H9 (cell line): ENCODE data around the gene SLC35B4. TPM values are rescaled to one million over a fixed set of nuclear protein-coding genes. Genes with fewer than 3 reads are reported as not detected.

Experiments
- DNase-seq: peaks from one replicate; pipeline ENCODE4 v3.0.0-alpha.2; 2017
- H2AFZ ChIP-seq: one replicate; pipeline ENCODE4 v1.6.1; 2013; ENCODE audit warnings: mild to moderate bottlenecking, low read length, control low read depth, moderate library complexity
- H2AK5ac ChIP-seq: 2 replicates; pipeline ENCODE4 v1.6.1; 2013; ENCODE audit warnings: low read length, control low read depth, mixed read lengths; ENCODE audit not compliant: insufficient read length
- H2BK120ac ChIP-seq: one replicate; pipeline ENCODE4 v1.6.1; 2013; ENCODE audit warnings: low read depth, mild to moderate bottlenecking, low read length, control low read depth, inconsistent platforms; ENCODE audit not compliant: poor library complexity, severe bottlenecking
- H2BK12ac ChIP-seq: 2 replicates; pipeline ENCODE4 v1.6.1; 2013; ENCODE audit warnings: low read length, control low read depth, mixed read lengths, low read depth; ENCODE audit not compliant: insufficient read length
- H2BK15ac ChIP-seq: 2 replicates; pipeline ENCODE4 v1.6.1; 2013; ENCODE audit warnings: low read depth, low read length, control low read depth
- H2BK20ac ChIP-seq: one replicate; pipeline ENCODE4 v1.6.1; 2013; ENCODE audit warnings: low read depth, mild to moderate bottlenecking, low read length, control low read depth, inconsistent platforms; ENCODE audit not compliant: poor library complexity, severe bottlenecking
- H2BK5ac ChIP-seq: 2 replicates; pipeline ENCODE4 v1.6.1; 2013; ENCODE audit warnings: low read length, control low read depth, mixed read lengths; ENCODE audit not compliant: insufficient read length
- H3K14ac ChIP-seq: 2 replicates; pipeline ENCODE4 v1.6.1; 2013; ENCODE audit warnings: low read length, control low read depth; ENCODE audit not compliant: insufficient read depth
- H3K18ac ChIP-seq: 2 replicates; pipeline ENCODE4 v1.6.1; 2013; ENCODE audit warnings: low read depth, mild to moderate bottlenecking, mixed read lengths, low read length, control low read depth; ENCODE audit not compliant: insufficient read length
- H3K23ac ChIP-seq: 2 replicates; pipeline ENCODE4 v1.6.1; 2013; ENCODE audit warnings: low read length, control low read depth, mixed read lengths, low read depth; ENCODE audit not compliant: insufficient read length
- H3K23me2 ChIP-seq: 2 replicates; pipeline ENCODE4 v1.6.1; 2013; ENCODE audit warnings: low read depth, mild to moderate bottlenecking, mixed read lengths, low read length, control low read depth; ENCODE audit not compliant: insufficient read length, poor library complexity, severe bottlenecking
- H3K27ac ChIP-seq: 2 replicates; pipeline ENCODE4 v1.5.1; 2013; ENCODE audit warnings: low read length, control low read depth, mixed read lengths, low read depth; ENCODE audit not compliant: insufficient read length
- H3K27me3 ChIP-seq: 2 replicates; pipeline ENCODE4 v1.6.1; 2013; ENCODE audit warnings: low read length, control low read depth, inconsistent platforms; ENCODE audit not compliant: insufficient read depth
- H3K4ac ChIP-seq: 2 replicates; pipeline ENCODE4 v1.6.1; 2013; ENCODE audit warnings: low read depth, mild to moderate bottlenecking, control low read depth, inconsistent platforms, low read length, moderate library complexity
- H3K4me1 ChIP-seq: 2 replicates; pipeline ENCODE4 v1.6.1; 2013; ENCODE audit warnings: low read length, control low read depth, inconsistent platforms; ENCODE audit not compliant: insufficient read depth
- H3K4me2 ChIP-seq: 2 replicates; pipeline ENCODE4 v1.6.1; 2013; ENCODE audit warnings: low read length, control low read depth, mixed read lengths; ENCODE audit not compliant: insufficient read length, insufficient read depth
- H3K56ac ChIP-seq: 2 replicates; pipeline ENCODE4 v1.6.1; 2013; ENCODE audit warnings: low read depth, mild to moderate bottlenecking, mixed read lengths, low read length, control low read depth; ENCODE audit not compliant: insufficient read length
- H3K79me1 ChIP-seq: 2 replicates; pipeline ENCODE4 v1.6.1; 2013; ENCODE audit warnings: low read depth, mild to moderate bottlenecking, moderate library complexity, low read length, control low read depth, inconsistent platforms; ENCODE audit not compliant: insufficient read depth, poor library complexity, severe bottlenecking
- H3K79me2 ChIP-seq: 2 replicates; pipeline ENCODE4 v1.6.1; 2013; ENCODE audit warnings: low read length, control low read depth, inconsistent platforms; ENCODE audit not compliant: insufficient read depth
- H3K9ac ChIP-seq: 2 replicates; pipeline ENCODE4 v1.6.1; 2013; ENCODE audit warnings: low read length, control low read depth, mixed read lengths; ENCODE audit not compliant: insufficient read length; ENCODE audit errors: extremely low read depth
- H3K9me3 ChIP-seq: one replicate; pipeline ENCODE4 v1.6.1; 2013; ENCODE audit warnings: low read depth, low read length, inconsistent platforms; ENCODE audit not compliant: control insufficient read depth
- H3T11ph ChIP-seq: one replicate; pipeline ENCODE4 v1.6.1; 2013; ENCODE audit warnings: mild to moderate bottlenecking, low read length, control low read depth, inconsistent platforms
- H4K20me1 ChIP-seq: one replicate; pipeline ENCODE4 v1.6.1; 2013; ENCODE audit not compliant: control insufficient read depth, insufficient read length, insufficient read depth
- H4K5ac ChIP-seq: 2 replicates; pipeline ENCODE4 v1.6.1; 2013; ENCODE audit warnings: low read depth, mild to moderate bottlenecking, mixed read lengths, low read length, control low read depth; ENCODE audit not compliant: insufficient read length
- H4K8ac ChIP-seq: replicated peaks from 2 replicates; pipeline ENCODE4 v1.6.1; 2013; ENCODE audit warnings: low read length, control low read depth, mixed read lengths, low read depth; ENCODE audit not compliant: insufficient read length
- H4K91ac ChIP-seq: 2 replicates; pipeline ENCODE4 v1.6.1; 2013; ENCODE audit warnings: low read depth, mild to moderate bottlenecking, moderate library complexity, mixed read lengths, low read length, control low read depth; ENCODE audit not compliant: insufficient read length
- H3K27ac Mint-ChIP-seq, 3 experiments: 2 replicates in 2 of 3; 3 replicates in 1 of 3; pipeline ENCODE4 v1.8.0; 2020 to 2021; ENCODE audit warnings: mixed read lengths in 3 of 3, mild to moderate bottlenecking in 1 of 3, moderate library complexity in 1 of 3
- H3K27me3 Mint-ChIP-seq: 2 replicates; pipeline ENCODE4 v1.8.0; 2021; ENCODE audit warnings: low read depth, mild to moderate bottlenecking, moderate library complexity, mixed read lengths
- H3K36me3 Mint-ChIP-seq, 3 experiments: 2 replicates in 2 of 3; 3 replicates in 1 of 3; pipeline ENCODE4 v1.8.0; 2020 to 2021; ENCODE audit warnings: low read depth in 3 of 3, mixed read lengths in 3 of 3; ENCODE audit not compliant: insufficient read depth in 1 of 3
- H3K4me1 Mint-ChIP-seq, 2 experiments: 2 replicates each; pipeline ENCODE4 v1.8.0; 2020; ENCODE audit warnings: mixed read lengths in 2 of 2
- H3K4me3 Mint-ChIP-seq, 2 experiments: 2 replicates in 1 of 2; 3 replicates in 1 of 2; pipeline ENCODE4 v1.8.0; 2020 to 2021; ENCODE audit warnings: mild to moderate bottlenecking in 2 of 2, mixed read lengths in 2 of 2, moderate library complexity in 1 of 2
- H3K9me3 Mint-ChIP-seq, 2 experiments: 2 replicates in 1 of 2; 3 replicates in 1 of 2; pipeline ENCODE4 v1.8.0; 2020; ENCODE audit warnings: mild to moderate bottlenecking in 2 of 2, mixed read lengths in 2 of 2, moderate library complexity in 1 of 2
- CTCF ChIP-seq: fragments of 200-600 bp; sonication (generic); conservative IDR thresholded peaks from 3 replicates; pipeline ENCODE4 v1.8.0; 2021; ENCODE audit warnings: antibody characterized with exemption, mild to moderate bottlenecking
- WGBS: extraction: QIAGEN DNeasy Blood & Tissue Kit; methylation state at CpG from one replicate; pipeline ENCODE4 v1.1.7; 2013; ENCODE audit warnings: missing lambda C conversion rate, low lambda C conversion rate, mixed read lengths; ENCODE audit not compliant: insufficient read length; ENCODE audit errors: extremely low coverage; 5-methylcytosine and 5-hydroxymethylcytosine counted together
- total RNA-seq: library from RNA; stranded (reverse); gene quantifications from 2 replicates; pipeline ENCODE4 v1.2.1, GENCODE V29; 2021

Gene SLC35B4
- total RNA-seq, 1 experiment from 2014 or later = 33.4 TPM

- Histone ChIP-seq H4K5ac (no peak overlapping the region), H4K91ac (no peak overlapping the region), H4K20me1 (no peaks in the 10 kb centered on the region), H2BK5ac (no peak overlapping the region), H3K4ac (no peak overlapping the region), H2BK20ac (no peak overlapping the region), H4K8ac (no peak overlapping the region), H2AFZ (no peak overlapping the region), H3K9ac (no peak overlapping the region), H3K9me3 (no peaks in the 10 kb centered on the region), H3K27ac (no peak overlapping the region), H3K23me2 (no peaks in the 10 kb centered on the region), H3K27me3 (no peaks in the 10 kb centered on the region), H3K23ac (no peak overlapping the region), H3K14ac (no peak overlapping the region), H3K56ac (no peak overlapping the region), H3T11ph (no peak overlapping the region), H2AK5ac (no peak overlapping the region), H3K79me1 (no peaks in the 10 kb centered on the region), H3K4me1 (no peaks in the 10 kb centered on the region), H2BK120ac (no peak overlapping the region), H2BK15ac (no peak overlapping the region), H3K79me2 (no peaks in the 10 kb centered on the region; the same call in 1 of the 2 replicates), H2BK12ac (no peak overlapping the region), H3K18ac (no peak overlapping the region), H3K4me2 (no peak overlapping the region)
- Mint-ChIP-seq H3K36me3 (no peaks in the 10 kb centered on the region; a peak in 1 of 7 replicates), H3K27me3 (peaks cover 5% of the 10 kb centered on the region), H3K27ac (no peak overlapping the region), H3K4me1 (no peaks in the 10 kb centered on the region), H3K4me3 (no peak overlapping the region), H3K9me3 (peaks cover 0 to 3% of the 10 kb centered on the region in 2 experiments; a peak in 2 of 5 replicates)
- no peak for TF ChIP-seq CTCF
- WGBS = no CpG with 5 or more reads among the region's 7 CpGs
- no peak for DNase-seq
Observed at GRCh38 chr7:134331393-134331792, 14.7 kb upstream of the SLC35B4 start.
